Measurements from ENCODE around the gene MRPL28. TPM values are rescaled to one million over a fixed set of nuclear protein-coding genes. Genes with fewer than 3 reads are reported as not detected.

MRPL28 gene
- total RNA-seq, 1 experiment from 2014 or later: 61.4 TPM

DNA sequence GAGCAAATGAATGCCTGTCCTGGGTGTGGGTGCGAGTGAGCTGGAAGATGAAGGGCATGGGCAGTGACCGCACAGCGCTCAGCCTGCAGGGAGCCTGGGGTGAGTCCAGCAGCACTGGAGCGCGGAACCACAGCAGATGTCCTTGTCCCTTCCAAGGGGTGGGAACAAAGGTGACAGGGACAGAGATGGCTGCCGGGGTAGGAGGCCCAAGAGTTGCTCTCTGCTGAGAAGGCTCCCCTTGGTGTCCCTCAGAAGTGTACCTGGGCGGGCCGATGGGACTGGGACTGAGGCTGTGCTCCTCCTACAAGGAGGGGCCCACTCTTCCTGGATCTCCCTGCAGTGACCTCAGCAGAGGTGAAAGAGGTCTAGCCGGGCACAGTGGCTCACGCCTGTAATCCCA lies 19.0 kb upstream of the MRPL28 start:
- DNase-seq (ENCODE audit: low read depth, low spot score) (no peak), ATAC-seq (no peak)
- ChIA-PET RAD21 (ENCODE audit: low non-redundant PET in 1 of 2, low total read pairs in 2 of 2, uncharacterized antibody in 2 of 2, unreplicated experiment in 2 of 2) (no interaction called here), POLR2A (interaction anchor here (0.7 kb wide), 1 partner anchor 12 kb away, joined by 3 read pairs; the partner anchor contains the start of gene DECR2), CTCF (no interaction called here)
- Histone ChIP-seq H3K79me2 (ENCODE audit: insufficient read depth, low read length) (no peaks in the 10 kb centered on the region), H3K27me3 (ENCODE audit: insufficient read depth, low read length) (no peaks in the 10 kb centered on the region), H3K27ac (ENCODE audit: low read depth, low read length) (no peak overlapping the region), H3K9me2 (ENCODE audit: insufficient read depth) (no peaks in the 10 kb centered on the region), H3K9me3 (ENCODE audit: control insufficient read depth in 1 of 2, insufficient read depth in 1 of 2, low read depth in 1 of 2, low read length in 2 of 2) (no peaks in the 10 kb centered on the region; a peak in 1 of 4 replicates), H3K4me2 (ENCODE audit: low read length) (no peak overlapping the region), H2AFZ (ENCODE audit: low read depth, low read length, poor library complexity, severe bottlenecking) (no peak overlapping the region), H4K20me1 (ENCODE audit: insufficient read depth) (no peaks in the 10 kb centered on the region), H3K4me3 (replicated peaks in 1 of 2; ENCODE audit: low read depth in 1 of 2, low read length in 2 of 2) (no peak overlapping the region), H3K4me1 (ENCODE audit: control insufficient read depth in 1 of 2, insufficient read depth in 2 of 2, low read length in 2 of 2) (peaks cover 0 to under 1% of the 10 kb centered on the region in 2 experiments; a peak in 1 of 4 replicates), H3K9ac (ENCODE audit: low read length) (no peak overlapping the region), H3K36me3 (ENCODE audit: control insufficient read depth in 1 of 2, insufficient read depth in 2 of 2, low read length in 2 of 2) (no peaks in the 10 kb centered on the region)
- TF ChIP-seq, protein P1, sequence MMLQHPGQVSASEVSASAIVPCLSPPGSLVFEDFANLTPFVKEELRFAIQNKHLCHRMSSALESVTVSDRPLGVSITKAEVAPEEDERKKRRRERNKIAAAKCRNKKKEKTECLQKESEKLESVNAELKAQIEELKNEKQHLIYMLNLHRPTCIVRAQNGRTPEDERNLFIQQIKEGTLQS (IDR thresholded peaks at IDR 0.05): no peak
- TF ChIP-seq POLR2A (IDR thresholded peaks at IDR 0.05; ENCODE audit: borderline replicate concordance, extremely low read depth, insufficient read depth, insufficient read length): no peak
- no peak for TF ChIP-seq FOSL1 (IDR thresholded peaks at IDR 0.05; ENCODE audit: low read depth)
- no peak for TF ChIP-seq ZFX (IDR thresholded peaks at IDR 0.05)
- TF ChIP-seq, protein P2, sequence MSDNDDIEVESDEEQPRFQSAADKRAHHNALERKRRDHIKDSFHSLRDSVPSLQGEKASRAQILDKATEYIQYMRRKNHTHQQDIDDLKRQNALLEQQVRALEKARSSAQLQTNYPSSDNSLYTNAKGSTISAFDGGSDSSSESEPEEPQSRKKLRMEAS (IDR thresholded peaks at IDR 0.05): no peak
- TF ChIP-seq EZH2phosphoT487 (IDR thresholded peaks at IDR 0.05; ENCODE audit: borderline replicate concordance): no peak
- no peak for TF ChIP-seq SRF (IDR thresholded peaks at IDR 0.05; ENCODE audit: low read depth)
- no peak for TF ChIP-seq SP1 (IDR thresholded peaks at IDR 0.05; ENCODE audit: low read depth)
- TF ChIP-seq, protein P3, sequence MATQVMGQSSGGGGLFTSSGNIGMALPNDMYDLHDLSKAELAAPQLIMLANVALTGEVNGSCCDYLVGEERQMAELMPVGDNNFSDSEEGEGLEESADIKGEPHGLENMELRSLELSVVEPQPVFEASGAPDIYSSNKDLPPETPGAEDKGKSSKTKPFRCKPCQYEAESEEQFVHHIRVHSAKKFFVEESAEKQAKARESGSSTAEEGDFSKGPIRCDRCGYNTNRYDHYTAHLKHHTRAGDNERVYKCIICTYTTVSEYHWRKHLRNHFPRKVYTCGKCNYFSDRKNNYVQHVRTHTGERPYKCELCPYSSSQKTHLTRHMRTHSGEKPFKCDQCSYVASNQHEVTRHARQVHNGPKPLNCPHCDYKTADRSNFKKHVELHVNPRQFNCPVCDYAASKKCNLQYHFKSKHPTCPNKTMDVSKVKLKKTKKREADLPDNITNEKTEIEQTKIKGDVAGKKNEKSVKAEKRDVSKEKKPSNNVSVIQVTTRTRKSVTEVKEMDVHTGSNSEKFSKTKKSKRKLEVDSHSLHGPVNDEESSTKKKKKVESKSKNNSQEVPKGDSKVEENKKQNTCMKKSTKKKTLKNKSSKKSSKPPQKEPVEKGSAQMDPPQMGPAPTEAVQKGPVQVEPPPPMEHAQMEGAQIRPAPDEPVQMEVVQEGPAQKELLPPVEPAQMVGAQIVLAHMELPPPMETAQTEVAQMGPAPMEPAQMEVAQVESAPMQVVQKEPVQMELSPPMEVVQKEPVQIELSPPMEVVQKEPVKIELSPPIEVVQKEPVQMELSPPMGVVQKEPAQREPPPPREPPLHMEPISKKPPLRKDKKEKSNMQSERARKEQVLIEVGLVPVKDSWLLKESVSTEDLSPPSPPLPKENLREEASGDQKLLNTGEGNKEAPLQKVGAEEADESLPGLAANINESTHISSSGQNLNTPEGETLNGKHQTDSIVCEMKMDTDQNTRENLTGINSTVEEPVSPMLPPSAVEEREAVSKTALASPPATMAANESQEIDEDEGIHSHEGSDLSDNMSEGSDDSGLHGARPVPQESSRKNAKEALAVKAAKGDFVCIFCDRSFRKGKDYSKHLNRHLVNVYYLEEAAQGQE (IDR thresholded peaks at IDR 0.05; ENCODE audit: low read depth): no peak
- TF ChIP-seq, protein P4, sequence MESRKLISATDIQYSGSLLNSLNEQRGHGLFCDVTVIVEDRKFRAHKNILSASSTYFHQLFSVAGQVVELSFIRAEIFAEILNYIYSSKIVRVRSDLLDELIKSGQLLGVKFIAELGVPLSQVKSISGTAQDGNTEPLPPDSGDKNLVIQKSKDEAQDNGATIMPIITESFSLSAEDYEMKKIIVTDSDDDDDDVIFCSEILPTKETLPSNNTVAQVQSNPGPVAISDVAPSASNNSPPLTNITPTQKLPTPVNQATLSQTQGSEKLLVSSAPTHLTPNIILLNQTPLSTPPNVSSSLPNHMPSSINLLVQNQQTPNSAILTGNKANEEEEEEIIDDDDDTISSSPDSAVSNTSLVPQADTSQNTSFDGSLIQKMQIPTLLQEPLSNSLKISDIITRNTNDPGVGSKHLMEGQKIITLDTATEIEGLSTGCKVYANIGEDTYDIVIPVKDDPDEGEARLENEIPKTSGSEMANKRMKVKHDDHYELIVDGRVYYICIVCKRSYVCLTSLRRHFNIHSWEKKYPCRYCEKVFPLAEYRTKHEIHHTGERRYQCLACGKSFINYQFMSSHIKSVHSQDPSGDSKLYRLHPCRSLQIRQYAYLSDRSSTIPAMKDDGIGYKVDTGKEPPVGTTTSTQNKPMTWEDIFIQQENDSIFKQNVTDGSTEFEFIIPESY (IDR thresholded peaks at IDR 0.05; ENCODE audit: extremely low read depth, insufficient replicate concordance, low read length): no peak
- no peak for TF ChIP-seq ELF1 (IDR thresholded peaks at IDR 0.05; ENCODE audit: borderline replicate concordance, low read depth)
- no peak for TF ChIP-seq CEBPB (IDR thresholded peaks at IDR 0.05; ENCODE audit: low read depth)
- TF ChIP-seq EZH2 (IDR thresholded peaks at IDR 0.05): no peak
- TF ChIP-seq POLR2AphosphoS5 (IDR thresholded peaks at IDR 0.05; ENCODE audit: low read depth, low read length): no peak
- no peak for TF ChIP-seq ZNF274 (IDR thresholded peaks at IDR 0.05; ENCODE audit: low read depth, low read length)
- TF ChIP-seq SIN3A (IDR thresholded peaks at IDR 0.05; ENCODE audit: low read depth): no peak
- no peak for TF ChIP-seq RAD21 (IDR thresholded peaks at IDR 0.05; ENCODE audit: low read depth)
- TF ChIP-seq EGR1 (IDR thresholded peaks at IDR 0.05; ENCODE audit: low read depth): no peak
- no peak for TF ChIP-seq YY1 (IDR thresholded peaks at IDR 0.05; ENCODE audit: extremely low read depth, insufficient replicate concordance, low read depth, low read length)
- TF ChIP-seq TCF7L2 (IDR thresholded peaks at IDR 0.05; ENCODE audit: borderline replicate concordance, extremely low read depth, insufficient read depth, insufficient read length): no peak
- no TSS peak for BruUV-seq (replicated peaks)
- intact Hi-C loops (cut with micrococcal nuclease): no loop called here

Data from HCT116 (cell line).